HEK293 (cell line): Measurements from ENCODE around the gene CARD8.

Experiments used
- CTCF ChIA-PET: fragments of 350-600 bp; formaldehyde crosslinking; extraction: SDS; loops from one replicate; lab custom pipeline; 2021; ENCODE audit warnings: antibody characterized with exemption; lab: Yijun Ruan, JAX
- POLR2A ChIA-PET: fragments of 300-600 bp; formaldehyde crosslinking; extraction: SDS; loops from one replicate; lab custom pipeline; 2020; ENCODE audit warnings: antibody characterized with exemption, inconsistent platforms; lab: Yijun Ruan, JAX
- H3K27ac ChIP-seq: fragments of 200-500 bp; sonication (Bioruptor generic); 2 replicates; pipeline ENCODE4 v1.5.1; 2014; ENCODE audit warnings: low read depth, low read length, control low read depth, inconsistent platforms; ENCODE audit errors: extremely low read depth
- H3K36me3 ChIP-seq, 2 experiments: fragments of 200-500 bp in 1 of 2; sonication (Bioruptor generic) in 1 of 2; 1 replicate in 1 of 2; 2 replicates in 1 of 2; pipeline ENCODE4 v1.5.1; 2014 to 2017; ENCODE audit warnings: inconsistent platforms in 2 of 2, low read length in 2 of 2; ENCODE audit not compliant: control insufficient read depth in 2 of 2, insufficient read depth in 1 of 2
- H3K4me1 ChIP-seq: fragments of 200-500 bp; sonication (Bioruptor generic); 2 replicates; pipeline ENCODE4 v1.5.1; 2014; ENCODE audit warnings: mild to moderate bottlenecking, low read length, inconsistent platforms; ENCODE audit not compliant: control insufficient read depth, insufficient read depth
- H3K4me3 ChIP-seq: 2 replicates; pipeline ENCODE4 v1.5.1; 2011; ENCODE audit warnings: low read depth, mild to moderate bottlenecking, control low read depth, low read length, moderate library complexity
- H3K9me3 ChIP-seq: fragments of 200-500 bp; sonication (Bioruptor generic); 2 replicates; pipeline ENCODE4 v1.5.1; 2014; ENCODE audit warnings: low read depth, low read length, inconsistent platforms; ENCODE audit not compliant: control insufficient read depth, insufficient read depth
- EGR2 ChIP-seq: fragments of 450-650 bp; formaldehyde crosslinking; IDR thresholded peaks from 2 replicates; pipeline ENCODE4 v1.5.1; 2016; ENCODE audit warnings: low read depth, missing biosample characterization, missing genetic modification characterization
- GLI4 ChIP-seq: fragments of 450-650 bp; formaldehyde crosslinking; IDR thresholded peaks from 2 replicates; pipeline ENCODE4 v1.5.1; 2016; ENCODE audit warnings: missing biosample characterization, missing genetic modification characterization
- PRDM6 ChIP-seq: fragments of 450-650 bp; formaldehyde crosslinking; IDR thresholded peaks from 2 replicates; pipeline ENCODE4 v1.5.1; 2017; ENCODE audit warnings: missing biosample characterization, missing genetic modification characterization
- REST ChIP-seq: fragments of 450-650 bp; formaldehyde crosslinking; IDR thresholded peaks from 2 replicates; pipeline ENCODE4 v1.5.1; 2016; ENCODE audit warnings: missing biosample characterization, missing genetic modification characterization
- TRIM28 ChIP-seq: IDR thresholded peaks from 2 replicates; pipeline ENCODE4 v1.6.1; 2011; ENCODE audit warnings: low read length, control low read depth, borderline replicate concordance
- YY1 ChIP-seq: fragments of 450-650 bp; formaldehyde crosslinking; IDR thresholded peaks from 2 replicates; pipeline ENCODE4 v1.5.1; 2018; ENCODE audit warnings: missing biosample characterization, missing genetic modification characterization
- YY2 ChIP-seq: fragments of 450-650 bp; formaldehyde crosslinking; IDR thresholded peaks from 2 replicates; pipeline ENCODE4 v1.5.1; 2016; ENCODE audit warnings: missing biosample characterization, missing genetic modification characterization
- ZBTB6 ChIP-seq: fragments of 450-650 bp; formaldehyde crosslinking; IDR thresholded peaks from 2 replicates; pipeline ENCODE4 v1.5.1; 2017; ENCODE audit warnings: missing biosample characterization, missing genetic modification characterization
- ZNF112 ChIP-seq: fragments of 450-650 bp; formaldehyde crosslinking; IDR thresholded peaks from 2 replicates; pipeline ENCODE4 v1.5.0; 2017; ENCODE audit warnings: missing biosample characterization, missing genetic modification characterization
- ZNF146 ChIP-seq: fragments of 450-650 bp; formaldehyde crosslinking; IDR thresholded peaks from 2 replicates; pipeline ENCODE4 v1.5.1; 2016; ENCODE audit warnings: missing biosample characterization, missing genetic modification characterization
- ZNF19 ChIP-seq: fragments of 450-650 bp; formaldehyde crosslinking; IDR thresholded peaks from 2 replicates; pipeline ENCODE4; 2016; ENCODE audit warnings: missing biosample characterization, missing genetic modification characterization, low read depth
- ZNF211 ChIP-seq: fragments of 450-650 bp; formaldehyde crosslinking; IDR thresholded peaks from 2 replicates; pipeline ENCODE4 v1.5.1; 2016; ENCODE audit warnings: low read depth, missing biosample characterization, missing genetic modification characterization
- ZNF48 ChIP-seq: fragments of 450-650 bp; formaldehyde crosslinking; IDR thresholded peaks from 2 replicates; pipeline ENCODE4 v1.5.1; 2016; ENCODE audit warnings: missing biosample characterization, missing genetic modification characterization
- ZNF529 ChIP-seq: fragments of 450-650 bp; formaldehyde crosslinking; IDR thresholded peaks from 2 replicates; pipeline ENCODE4 v1.5.1; 2017; ENCODE audit warnings: missing genetic modification characterization, missing biosample characterization; ENCODE audit not compliant: insufficient replicate concordance
- ZNF530 ChIP-seq: fragments of 450-650 bp; formaldehyde crosslinking; IDR thresholded peaks from 2 replicates; pipeline ENCODE4 v1.5.1; 2016; ENCODE audit warnings: low read depth, missing biosample characterization, missing genetic modification characterization
- ZNF654 ChIP-seq: fragments of 450-650 bp; formaldehyde crosslinking; IDR thresholded peaks from 2 replicates; pipeline ENCODE4 v1.5.1; 2016; ENCODE audit warnings: low read depth, missing biosample characterization, missing genetic modification characterization
- ZNF76 ChIP-seq: fragments of 450-650 bp; formaldehyde crosslinking; IDR thresholded peaks from 2 replicates; pipeline ENCODE4; 2016; ENCODE audit warnings: low read depth, missing biosample characterization, missing genetic modification characterization, borderline replicate concordance
- ZSCAN4 ChIP-seq: fragments of 450-650 bp; formaldehyde crosslinking; IDR thresholded peaks from 2 replicates; pipeline ENCODE4 v1.5.1; 2017; ENCODE audit warnings: missing biosample characterization, missing genetic modification characterization

The CARD8 gene

GRCh38 chr19:48158210-48158790 lies 97.4 kb downstream of the CARD8 start:
- H3K4me1 ChIP-seq = no peaks in the 10 kb centered on the region

More at GRCh38 chr19:48158210-48158790, 97.4 kb downstream of the CARD8 start:
- H3K9me3 ChIP-seq = no peaks in the 10 kb centered on the region
- H3K4me3 ChIP-seq = no peak overlapping the region
- ChIA-PET CTCF (interaction anchor here (0.6 to 1.0 kb wide), 3 partner anchors 11 to 195 kb away, joined by 3 to 4 read pairs (median 4); no protein-coding TSS in a partner anchor), POLR2A (no interaction called here)
- peaks cover 70 to 77% of the 10 kb centered on the region in 2 experiments for H3K36me3 ChIP-seq
- H3K27ac ChIP-seq = no peak overlapping the region
- TF ChIP-seq ZNF529 (tag by site-specific recombination) (no peak), YY2 (tag by site-specific recombination) (no peak), ZSCAN4 (tag by site-specific recombination) (no peak), ZNF112 (tag by site-specific recombination) (no peak), ZNF146 (no peak), REST (tag by site-specific recombination) (no peak), ZNF76 (tag by site-specific recombination) (no peak), ZNF211 (tag by site-specific recombination) (no peak), ZNF19 (tag by site-specific recombination) (no peak), GLI4 (tag by site-specific recombination) (no peak), PRDM6 (tag by site-specific recombination) (no peak), EGR2 (tag by site-specific recombination) (no peak), YY1 (tag by site-specific recombination) (no peak), TRIM28 (no peak), ZNF48 (tag by site-specific recombination) (no peak), ZNF654 (tag by site-specific recombination) (no peak), ZBTB6 (tag by site-specific recombination) (no peak), ZNF530 (no peak)
